Vagina (tissue), 2 donors: ENCODE data around the gene ABHD12B. TPM values are rescaled to one million over a fixed set of nuclear protein-coding genes. Genes with fewer than 3 reads are reported as not detected.

Experiments
- DNase-seq, 2 donors: peaks; one replicate each; pipeline ENCODE4 v3.0.0-alpha.2; 2017; ENCODE audit errors: extremely low spot score in 2 of 2
- H3K27ac ChIP-seq: fragments of 200-600 bp; sonication (generic); one replicate; pipeline ENCODE4 v1.5.1; 2019
- H3K27me3 ChIP-seq: fragments of 200-600 bp; sonication (generic); one replicate; pipeline ENCODE4 v1.5.1; 2019
- H3K36me3 ChIP-seq, 2 donors: fragments of 200-600 bp; sonication (generic); one replicate each; pipeline ENCODE4 v1.5.1; 2017 to 2019
- H3K4me1 ChIP-seq: fragments of 200-600 bp; sonication (generic); one replicate; pipeline ENCODE4 v1.5.1; 2019
- H3K4me3 ChIP-seq, 2 donors: fragments of 200-600 bp; sonication (generic); 1 replicate in 1 of 2; 2 replicates in 1 of 2; pipeline ENCODE4 v1.5.1; 2016 to 2019
- H3K9me3 ChIP-seq: fragments of 200-600 bp; sonication (generic); one replicate; pipeline ENCODE4 v1.5.1; 2019
- CTCF ChIP-seq, 3 experiments: fragments of 450-650 bp in 2 of 3; fragments of 200-600 bp in 1 of 3; sonication (generic) in 1 of 3; IDR thresholded peaks; one replicate each; pipeline ENCODE4 v1.5.1; 2017 to 2019; ENCODE audit warnings: antibody characterized with exemption in 3 of 3, mild to moderate bottlenecking in 2 of 3, moderate library complexity in 2 of 3
- POLR2A ChIP-seq, 2 donors: fragments of 450-650 bp; IDR thresholded peaks; one replicate each; pipeline ENCODE4 v1.6.1; 2017; ENCODE audit warnings: antibody characterized with exemption in 2 of 2, mild to moderate bottlenecking in 2 of 2, moderate library complexity in 2 of 2
- POLR2AphosphoS5 ChIP-seq, 2 donors: sonication (generic); formaldehyde crosslinking; IDR thresholded peaks; one replicate each; pipeline ENCODE4 v1.9.0; 2017; ENCODE audit warnings: antibody characterized with exemption in 2 of 2, mild to moderate bottlenecking in 2 of 2, low read depth in 1 of 2; ENCODE audit not compliant: insufficient read depth in 1 of 2
- intact Hi-C: fragments of 100-400 bp; cut with DNase I; formaldehyde crosslinking; loops from one replicate; pipeline ENCODE4 v1.15.1; 2023
- total RNA-seq: library from RNA; depleted of rRNA; stranded (reverse); fragments of >200 nt; gene quantifications from one replicate; pipeline ENCODE4 v1.2.3, GENCODE V29; 2016

ABHD12B gene
- total RNA-seq, 1 donor from 2014 or later = not detected

GRCh38 chr14:50935126-50936015, 63.5 kb downstream of the ABHD12B start:
- intact Hi-C loops = no loop called here
- no peak for DNase-seq
- Histone ChIP-seq H3K4me3 (no peak overlapping the region), H3K36me3 (peaks cover 0 to 30% of the 10 kb centered on the region in 2 donors), H3K27ac (no peak overlapping the region), H3K9me3 (no peaks in the 10 kb centered on the region), H3K27me3 (no peaks in the 10 kb centered on the region), H3K4me1 (no peaks in the 10 kb centered on the region)
- TF ChIP-seq POLR2A (IDR thresholded peaks at IDR 0.05) = no peak
- no peak for TF ChIP-seq CTCF (IDR thresholded peaks at IDR 0.05)
- no peak for TF ChIP-seq POLR2AphosphoS5 (IDR thresholded peaks at IDR 0.05; ENCODE audit: insufficient read depth in 1 of 2, low read depth in 1 of 2)

GRCh38 chr14:50936016-50936340, 64.1 kb downstream of the ABHD12B start:
- intact Hi-C loops = no loop called here
- Histone ChIP-seq H3K36me3 (peaks cover 0 to 25% of the 10 kb centered on the region in 2 donors), H3K27me3 (no peaks in the 10 kb centered on the region), H3K4me3 (no peak overlapping the region), H3K9me3 (no peaks in the 10 kb centered on the region), H3K4me1 (no peaks in the 10 kb centered on the region), H3K27ac (no peak overlapping the region)
- DNase-seq = no peak
- TF ChIP-seq POLR2AphosphoS5 (IDR thresholded peaks at IDR 0.05; ENCODE audit: insufficient read depth in 1 of 2, low read depth in 1 of 2) (no peak), POLR2A (IDR thresholded peaks at IDR 0.05) (no peak), CTCF (IDR thresholded peaks at IDR 0.05) (no peak)

- no peak overlapping the region for H3K27ac ChIP-seq
- no peaks in the 10 kb centered on the region for H3K4me1 ChIP-seq
- DNase-seq = no peak
- H3K9me3 ChIP-seq = no peaks in the 10 kb centered on the region
- intact Hi-C loops = no loop called here
- H3K36me3 ChIP-seq = peaks cover 0 to 16% of the 10 kb centered on the region in 2 donors
- no peak overlapping the region for H3K4me3 ChIP-seq
- no peak for TF ChIP-seq POLR2A (IDR thresholded peaks at IDR 0.05)
- no peak for TF ChIP-seq POLR2AphosphoS5 (IDR thresholded peaks at IDR 0.05; ENCODE audit: insufficient read depth in 1 of 2, low read depth in 1 of 2)
- no peak for TF ChIP-seq CTCF (IDR thresholded peaks at IDR 0.05)
- H3K27me3 ChIP-seq = no peaks in the 10 kb centered on the region
These were observed 65.0 kb downstream of the ABHD12B start for GRCh38 chr14:50936882-50937281.

GRCh38 chr14:50937325-50937724, 65.5 kb downstream of the ABHD12B start:
- intact Hi-C loops = no loop called here
- no peak for TF ChIP-seq CTCF (IDR thresholded peaks at IDR 0.05)
- TF ChIP-seq POLR2AphosphoS5 (IDR thresholded peaks at IDR 0.05; ENCODE audit: insufficient read depth in 1 of 2, low read depth in 1 of 2) = no peak
- TF ChIP-seq POLR2A (IDR thresholded peaks at IDR 0.05) = no peak

GRCh38 chr14:50937800-50938199, 65.9 kb downstream of the ABHD12B start:
- no peak for DNase-seq
- peaks cover 0 to 8% of the 10 kb centered on the region in 2 donors for H3K36me3 ChIP-seq
- no peaks in the 10 kb centered on the region for H3K9me3 ChIP-seq
- TF ChIP-seq POLR2AphosphoS5 (IDR thresholded peaks at IDR 0.05; ENCODE audit: insufficient read depth in 1 of 2, low read depth in 1 of 2) (no peak), POLR2A (IDR thresholded peaks at IDR 0.05) (no peak), CTCF (IDR thresholded peaks at IDR 0.05) (no peak)
- H3K4me3 ChIP-seq = no peak overlapping the region
- intact Hi-C loops = no loop called here
- no peaks in the 10 kb centered on the region for H3K27me3 ChIP-seq
- H3K4me1 ChIP-seq = peaks cover under 1% of the 10 kb centered on the region
- H3K27ac ChIP-seq = no peak overlapping the region

More at GRCh38 chr14:50937325-50937724, 65.5 kb downstream of the ABHD12B start:
- Histone ChIP-seq H3K4me1 (no peaks in the 10 kb centered on the region), H3K4me3 (no peak overlapping the region), H3K9me3 (no peaks in the 10 kb centered on the region), H3K36me3 (peaks cover 0 to 13% of the 10 kb centered on the region in 2 donors), H3K27me3 (no peaks in the 10 kb centered on the region), H3K27ac (no peak overlapping the region)
- no peak for DNase-seq
